ENCODE results near the gene ADAMTSL3.

ADAMTSL3 gene

DNA sequence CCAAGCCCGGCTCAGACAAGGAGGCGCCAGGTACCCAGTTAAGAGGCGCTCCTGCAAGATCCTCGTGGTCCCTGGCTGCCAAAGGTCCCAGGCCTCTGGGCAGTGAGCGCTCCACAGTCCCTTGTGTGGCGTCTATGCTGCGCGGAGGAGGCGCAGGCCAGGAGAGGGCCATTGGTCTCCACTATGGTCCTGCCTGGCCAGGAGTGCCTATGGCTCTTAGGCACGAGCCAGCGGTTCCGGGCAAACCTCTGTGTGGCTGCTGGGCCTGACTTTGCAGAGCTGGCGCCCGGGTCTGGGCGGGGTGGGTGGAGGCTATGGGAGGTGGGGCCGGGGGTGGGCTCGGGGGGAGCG lies 660 bp upstream of the ADAMTSL3 start:
- no peaks in the 10 kb centered on the region for H4K20me1 ChIP-seq (ENCODE audit: insufficient read depth)
- H3K4me2 ChIP-seq = no peak overlapping the region
- H3K27me3 ChIP-seq (ENCODE audit: insufficient read depth, low read depth) = no peaks in the 10 kb centered on the region
- no peaks in the 10 kb centered on the region for H3K36me3 ChIP-seq (ENCODE audit: insufficient read depth)
- TF ChIP-seq, protein P1, sequence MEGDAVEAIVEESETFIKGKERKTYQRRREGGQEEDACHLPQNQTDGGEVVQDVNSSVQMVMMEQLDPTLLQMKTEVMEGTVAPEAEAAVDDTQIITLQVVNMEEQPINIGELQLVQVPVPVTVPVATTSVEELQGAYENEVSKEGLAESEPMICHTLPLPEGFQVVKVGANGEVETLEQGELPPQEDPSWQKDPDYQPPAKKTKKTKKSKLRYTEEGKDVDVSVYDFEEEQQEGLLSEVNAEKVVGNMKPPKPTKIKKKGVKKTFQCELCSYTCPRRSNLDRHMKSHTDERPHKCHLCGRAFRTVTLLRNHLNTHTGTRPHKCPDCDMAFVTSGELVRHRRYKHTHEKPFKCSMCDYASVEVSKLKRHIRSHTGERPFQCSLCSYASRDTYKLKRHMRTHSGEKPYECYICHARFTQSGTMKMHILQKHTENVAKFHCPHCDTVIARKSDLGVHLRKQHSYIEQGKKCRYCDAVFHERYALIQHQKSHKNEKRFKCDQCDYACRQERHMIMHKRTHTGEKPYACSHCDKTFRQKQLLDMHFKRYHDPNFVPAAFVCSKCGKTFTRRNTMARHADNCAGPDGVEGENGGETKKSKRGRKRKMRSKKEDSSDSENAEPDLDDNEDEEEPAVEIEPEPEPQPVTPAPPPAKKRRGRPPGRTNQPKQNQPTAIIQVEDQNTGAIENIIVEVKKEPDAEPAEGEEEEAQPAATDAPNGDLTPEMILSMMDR (conservative IDR thresholded peaks at IDR 0.05; ENCODE audit: low read depth, low read length) = no peak
- H3K4me1 ChIP-seq (ENCODE audit: low read depth, poor library complexity, severe bottlenecking) = no peaks in the 10 kb centered on the region
- no peak overlapping the region for H3K27ac ChIP-seq
- no peak overlapping the region for H2AFZ ChIP-seq (ENCODE audit: low read depth)
- H3K9ac ChIP-seq = no peak overlapping the region
- H3K79me2 ChIP-seq (ENCODE audit: insufficient read depth, low read depth) = no peaks in the 10 kb centered on the region
- H3K4me3 ChIP-seq (IDR thresholded peaks at IDR 0.05; ENCODE audit: insufficient read depth, low read depth, low read length) = no peak overlapping the region

DNA sequence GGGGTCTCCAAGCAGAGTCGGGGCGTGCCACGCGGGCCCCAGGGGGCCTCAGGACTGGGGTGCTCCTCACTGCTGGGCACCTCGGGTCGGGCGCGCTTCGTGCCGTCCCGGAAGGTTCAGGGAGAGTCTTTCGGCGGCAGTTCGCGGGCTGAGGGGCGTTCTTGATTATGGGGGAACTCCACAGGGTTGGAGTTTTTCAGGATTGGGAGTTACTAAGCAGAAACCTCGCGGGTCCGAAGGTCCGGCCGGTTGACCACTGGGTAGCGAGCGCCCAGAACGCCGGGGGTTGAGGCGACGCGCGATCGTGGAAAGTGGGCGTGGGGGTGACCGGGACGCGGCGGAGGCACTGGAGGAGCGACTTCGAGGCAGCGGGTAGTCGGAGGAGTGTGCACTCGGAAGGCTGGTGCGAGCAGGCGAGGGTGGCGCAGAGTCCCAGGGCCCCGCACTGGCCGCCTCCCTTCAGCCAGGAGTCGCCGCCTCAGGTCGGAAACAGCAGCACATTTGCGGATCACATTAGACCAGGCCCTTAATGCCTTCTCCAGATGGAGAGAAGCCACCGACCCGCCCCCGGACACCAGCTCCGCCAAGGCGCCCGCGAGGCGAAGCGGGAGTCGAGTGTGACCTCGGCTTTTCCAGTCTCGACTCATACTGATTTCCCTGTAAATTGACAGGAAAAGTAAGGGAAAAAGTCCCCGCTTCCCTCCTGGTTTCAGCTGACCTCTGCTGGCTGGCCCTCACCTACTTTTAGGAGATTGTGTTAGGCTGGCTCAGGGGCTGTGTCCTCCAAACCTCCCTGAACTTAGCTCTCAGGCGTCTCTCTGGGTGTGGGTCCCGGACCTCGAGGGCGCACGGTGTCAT lies 685 bp downstream of the ADAMTSL3 start:
- Histone ChIP-seq H3K36me3 (ENCODE audit: insufficient read depth) (no peaks in the 10 kb centered on the region), H3K79me2 (ENCODE audit: insufficient read depth, low read depth) (no peaks in the 10 kb centered on the region), H3K9ac (no peak overlapping the region), H3K4me1 (ENCODE audit: low read depth, poor library complexity, severe bottlenecking) (no peaks in the 10 kb centered on the region), H4K20me1 (ENCODE audit: insufficient read depth) (no peaks in the 10 kb centered on the region), H3K4me2 (no peak overlapping the region), H3K27me3 (ENCODE audit: insufficient read depth, low read depth) (no peaks in the 10 kb centered on the region), H3K4me3 (IDR thresholded peaks at IDR 0.05; ENCODE audit: insufficient read depth, low read depth, low read length) (no peak overlapping the region), H2AFZ (ENCODE audit: low read depth) (no peak overlapping the region), H3K27ac (no peak overlapping the region)
- TF ChIP-seq, protein P1 (conservative IDR thresholded peaks at IDR 0.05; ENCODE audit: low read depth, low read length) = no peak

DNA sequence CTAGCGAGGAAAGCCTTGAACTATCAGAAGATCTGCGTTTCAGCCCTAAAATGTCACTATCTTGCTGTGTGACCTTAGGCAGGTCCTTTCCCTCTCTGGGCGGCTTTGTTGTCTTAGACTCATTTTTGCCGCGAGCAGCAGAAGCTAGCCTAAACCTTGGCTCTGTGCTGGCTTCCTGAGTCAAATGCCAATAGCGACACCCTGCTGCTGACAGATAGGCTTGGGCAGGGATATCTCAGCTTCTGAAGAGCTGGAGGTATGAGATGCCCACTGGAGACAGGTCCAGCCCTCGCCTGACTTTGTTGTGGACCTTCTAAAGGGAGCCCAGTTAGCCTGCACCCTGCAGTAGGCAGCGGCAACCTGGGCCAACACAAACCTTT lies 1.3 kb downstream of the ADAMTSL3 start:
- Histone ChIP-seq H4K20me1 (ENCODE audit: insufficient read depth) (no peaks in the 10 kb centered on the region), H3K9ac (no peak overlapping the region), H2AFZ (ENCODE audit: low read depth) (no peak overlapping the region), H3K27ac (no peak overlapping the region), H3K4me3 (IDR thresholded peaks at IDR 0.05; ENCODE audit: insufficient read depth, low read depth, low read length) (no peak overlapping the region), H3K27me3 (ENCODE audit: insufficient read depth, low read depth) (no peaks in the 10 kb centered on the region), H3K4me2 (no peak overlapping the region), H3K36me3 (ENCODE audit: insufficient read depth) (no peaks in the 10 kb centered on the region), H3K4me1 (ENCODE audit: low read depth, poor library complexity, severe bottlenecking) (no peaks in the 10 kb centered on the region), H3K79me2 (ENCODE audit: insufficient read depth, low read depth) (no peaks in the 10 kb centered on the region)
- TF ChIP-seq, protein P1 (conservative IDR thresholded peaks at IDR 0.05; ENCODE audit: low read depth, low read length) = no peak

DNA sequence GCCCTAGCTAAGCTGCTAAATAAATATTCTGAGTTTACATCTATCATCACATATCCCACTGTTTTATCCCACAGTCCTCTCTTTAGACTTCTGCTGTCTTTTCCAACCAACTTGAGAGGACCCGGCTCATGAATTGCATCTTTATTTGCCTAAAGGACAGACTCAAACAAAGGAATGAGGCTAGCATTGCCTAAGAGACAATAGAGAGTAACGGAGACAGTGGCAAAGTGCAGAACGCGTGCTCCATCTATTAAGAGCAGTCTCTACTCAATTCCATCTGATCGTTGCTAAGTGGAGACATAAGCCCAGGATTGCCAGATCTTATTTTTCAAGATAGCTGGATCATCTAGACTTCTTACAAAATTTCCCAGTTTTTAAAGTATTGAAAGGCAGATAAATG lies 2.3 kb downstream of the ADAMTSL3 start:
- no peaks in the 10 kb centered on the region for H3K4me1 ChIP-seq (ENCODE audit: low read depth, poor library complexity, severe bottlenecking)
- no peaks in the 10 kb centered on the region for H3K36me3 ChIP-seq (ENCODE audit: insufficient read depth)
- no peaks in the 10 kb centered on the region for H3K79me2 ChIP-seq (ENCODE audit: insufficient read depth, low read depth)
- no peaks in the 10 kb centered on the region for H4K20me1 ChIP-seq (ENCODE audit: insufficient read depth)
- TF ChIP-seq, protein P1 (conservative IDR thresholded peaks at IDR 0.05; ENCODE audit: low read depth, low read length) = no peak
- H2AFZ ChIP-seq (ENCODE audit: low read depth) = no peak overlapping the region
- H3K4me3 ChIP-seq (IDR thresholded peaks at IDR 0.05; ENCODE audit: insufficient read depth, low read depth, low read length) = no peak overlapping the region
- no peak overlapping the region for H3K4me2 ChIP-seq
- no peaks in the 10 kb centered on the region for H3K27me3 ChIP-seq (ENCODE audit: insufficient read depth, low read depth)
- no peak overlapping the region for H3K9ac ChIP-seq
- no peak overlapping the region for H3K27ac ChIP-seq

All from KMS-11 (cell line).